Measurements from ENCODE around the gene PTK6.

DNA sequence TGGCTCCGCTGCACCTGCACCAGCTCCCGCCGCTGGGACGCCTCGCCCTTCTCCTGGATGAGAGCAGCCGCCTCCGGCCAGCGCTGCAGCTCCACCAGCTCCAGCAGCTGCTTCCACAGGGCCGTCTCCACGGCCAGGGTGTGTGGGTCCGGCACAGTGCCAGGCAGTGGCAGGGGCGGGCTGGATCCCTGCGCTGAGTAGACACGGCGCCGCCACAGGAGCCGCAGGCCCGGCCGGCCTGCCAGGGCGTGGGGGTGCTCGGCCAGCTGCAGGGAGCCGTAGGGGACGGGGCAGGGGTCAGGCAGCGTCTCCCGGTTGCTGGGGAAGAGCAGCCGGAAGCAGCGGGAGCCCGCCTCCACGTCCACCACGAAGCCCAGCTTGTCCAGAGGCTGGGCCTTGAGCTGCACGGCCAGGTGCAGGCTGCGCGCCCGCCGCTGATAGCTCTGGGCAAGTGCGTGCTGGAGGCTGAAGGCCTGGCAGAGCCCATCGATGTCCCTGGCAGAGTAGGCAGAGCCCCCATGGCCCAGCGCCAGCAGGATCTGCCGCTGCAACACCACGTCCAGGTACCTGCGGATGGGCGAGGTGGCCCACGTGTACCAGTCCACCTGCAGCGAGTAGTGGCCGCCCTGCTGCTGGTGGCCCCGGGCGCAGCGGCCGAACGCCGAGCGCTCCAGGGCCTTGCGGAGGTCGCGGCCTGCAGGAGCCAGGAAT is 26.2 kb upstream of the PTK6 start:
- no peak for TF ChIP-seq POLR2AphosphoS5 (IDR thresholded peaks at IDR 0.05; ENCODE audit: borderline replicate concordance, low read depth, low read length)
- TF ChIP-seq EZH2 (IDR thresholded peaks at IDR 0.05) = no peak
